ENCODE results near the gene SYT17. TPM values are rescaled to one million over a fixed set of nuclear protein-coding genes. Genes with fewer than 3 reads are reported as not detected.

Gene SYT17
- total RNA-seq, 1 donor from 2014 or later = 13.3 TPM

DNA sequence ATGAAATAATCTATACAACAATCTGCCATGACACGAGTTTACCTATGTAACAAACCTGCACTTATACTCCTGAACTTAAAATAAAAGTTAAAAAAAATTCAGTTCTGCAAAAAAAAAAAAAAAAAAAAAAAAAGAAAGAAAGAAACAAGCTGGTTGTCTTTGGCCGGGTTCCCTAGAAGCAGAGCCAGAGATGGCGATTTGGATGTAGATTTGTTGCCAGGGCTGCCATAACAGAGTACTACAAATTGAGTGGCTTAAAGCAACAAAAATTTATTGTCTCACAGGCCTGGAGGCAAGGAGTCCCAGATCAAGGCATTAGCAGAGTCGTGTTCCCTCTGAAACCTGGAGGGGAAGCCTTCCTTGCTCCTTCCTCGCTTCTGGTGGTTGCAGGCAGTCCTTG, 20.4 kb downstream of the SYT17 start:
- H3K9me3 ChIP-seq = no peaks in the 10 kb centered on the region
- H3K36me3 ChIP-seq = no peaks in the 10 kb centered on the region
- DNase-seq (ENCODE audit: extremely low spot score in 2 of 2) = no peak
- intact Hi-C loops (cut with DNase I) = loop anchor here (10.0 kb wide), 1 partner anchor 104 kb away; no protein-coding TSS in a partner anchor
- H3K4me3 ChIP-seq = no peak overlapping the region
- H3K27me3 ChIP-seq = no peaks in the 10 kb centered on the region
- H3K27ac ChIP-seq = no peak overlapping the region
- no peaks in the 10 kb centered on the region for H3K4me1 ChIP-seq
- TF ChIP-seq, protein P1, sequence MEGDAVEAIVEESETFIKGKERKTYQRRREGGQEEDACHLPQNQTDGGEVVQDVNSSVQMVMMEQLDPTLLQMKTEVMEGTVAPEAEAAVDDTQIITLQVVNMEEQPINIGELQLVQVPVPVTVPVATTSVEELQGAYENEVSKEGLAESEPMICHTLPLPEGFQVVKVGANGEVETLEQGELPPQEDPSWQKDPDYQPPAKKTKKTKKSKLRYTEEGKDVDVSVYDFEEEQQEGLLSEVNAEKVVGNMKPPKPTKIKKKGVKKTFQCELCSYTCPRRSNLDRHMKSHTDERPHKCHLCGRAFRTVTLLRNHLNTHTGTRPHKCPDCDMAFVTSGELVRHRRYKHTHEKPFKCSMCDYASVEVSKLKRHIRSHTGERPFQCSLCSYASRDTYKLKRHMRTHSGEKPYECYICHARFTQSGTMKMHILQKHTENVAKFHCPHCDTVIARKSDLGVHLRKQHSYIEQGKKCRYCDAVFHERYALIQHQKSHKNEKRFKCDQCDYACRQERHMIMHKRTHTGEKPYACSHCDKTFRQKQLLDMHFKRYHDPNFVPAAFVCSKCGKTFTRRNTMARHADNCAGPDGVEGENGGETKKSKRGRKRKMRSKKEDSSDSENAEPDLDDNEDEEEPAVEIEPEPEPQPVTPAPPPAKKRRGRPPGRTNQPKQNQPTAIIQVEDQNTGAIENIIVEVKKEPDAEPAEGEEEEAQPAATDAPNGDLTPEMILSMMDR (IDR thresholded peaks at IDR 0.05) = no peak
- TF ChIP-seq POLR2AphosphoS5 (IDR thresholded peaks at IDR 0.05; ENCODE audit: insufficient read depth in 1 of 2, low read depth in 1 of 2) (no peak), POLR2A (IDR thresholded peaks at IDR 0.05) (no peak)

DNA sequence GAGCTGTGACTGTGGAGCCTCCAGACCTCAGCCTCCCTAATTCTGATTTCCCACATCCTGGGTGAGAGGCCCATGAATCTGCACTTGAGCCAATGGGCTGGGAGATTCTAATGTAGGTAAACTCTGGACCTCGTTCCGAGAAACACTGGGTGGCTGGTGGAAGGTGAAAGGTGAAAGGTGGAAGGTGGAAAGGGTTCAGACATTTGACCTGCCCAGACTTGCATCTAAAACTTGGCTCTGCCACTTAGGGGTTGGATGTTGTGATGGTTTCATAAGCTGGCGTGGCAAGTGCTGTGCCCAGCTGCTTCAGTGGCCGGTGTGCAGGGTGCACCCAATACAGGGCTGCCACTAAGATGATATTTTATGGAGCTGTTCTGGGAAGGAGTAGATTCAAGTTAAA, 24.8 kb downstream of the SYT17 start:
- TF ChIP-seq POLR2A (IDR thresholded peaks at IDR 0.05) = no peak
- no peak for TF ChIP-seq POLR2AphosphoS5 (IDR thresholded peaks at IDR 0.05; ENCODE audit: insufficient read depth in 1 of 2, low read depth in 1 of 2)
- TF ChIP-seq, protein P1 (IDR thresholded peaks at IDR 0.05) = no peak
- H3K4me3 ChIP-seq = no peak overlapping the region
- no peak for DNase-seq (ENCODE audit: extremely low spot score in 2 of 2)
- no peaks in the 10 kb centered on the region for H3K9me3 ChIP-seq
- H3K27ac ChIP-seq = no peak overlapping the region
- H3K27me3 ChIP-seq = no peaks in the 10 kb centered on the region
- H3K36me3 ChIP-seq = no peaks in the 10 kb centered on the region
- intact Hi-C loops (cut with DNase I) = no loop called here
- H3K4me1 ChIP-seq = no peaks in the 10 kb centered on the region

DNA sequence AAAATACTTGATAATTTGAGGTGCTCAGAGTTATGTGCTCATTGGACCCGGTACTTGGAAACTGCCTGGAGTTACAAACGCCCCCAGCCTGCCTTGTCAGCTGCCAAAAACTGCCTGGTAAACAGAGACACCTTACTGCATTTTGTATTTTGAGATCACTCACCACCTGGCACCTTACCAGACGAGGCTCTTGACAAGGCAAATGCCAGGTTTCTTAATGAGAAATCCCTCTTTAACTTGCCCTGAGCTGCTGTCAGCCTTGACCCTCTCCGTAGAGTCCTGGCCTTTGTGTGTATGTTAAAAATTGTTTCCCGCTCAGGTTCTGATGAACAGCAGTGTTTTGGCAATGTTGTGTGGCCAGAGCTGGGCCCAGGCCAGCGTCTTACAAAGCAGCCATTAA, 28.8 kb downstream of the SYT17 start:
- H3K27ac ChIP-seq = no peak overlapping the region
- H3K27me3 ChIP-seq = no peaks in the 10 kb centered on the region
- H3K9me3 ChIP-seq = no peaks in the 10 kb centered on the region
- TF ChIP-seq, protein P1 (IDR thresholded peaks at IDR 0.05) = no peak
- TF ChIP-seq POLR2A (IDR thresholded peaks at IDR 0.05) = no peak
- TF ChIP-seq POLR2AphosphoS5 (IDR thresholded peaks at IDR 0.05; ENCODE audit: insufficient read depth in 1 of 2, low read depth in 1 of 2) = no peak
- H3K4me1 ChIP-seq = no peaks in the 10 kb centered on the region
- DNase-seq (ENCODE audit: extremely low spot score in 2 of 2) = no peak
- no peak overlapping the region for H3K4me3 ChIP-seq
- no peaks in the 10 kb centered on the region for H3K36me3 ChIP-seq
- intact Hi-C loops (cut with DNase I) = no loop called here

DNA sequence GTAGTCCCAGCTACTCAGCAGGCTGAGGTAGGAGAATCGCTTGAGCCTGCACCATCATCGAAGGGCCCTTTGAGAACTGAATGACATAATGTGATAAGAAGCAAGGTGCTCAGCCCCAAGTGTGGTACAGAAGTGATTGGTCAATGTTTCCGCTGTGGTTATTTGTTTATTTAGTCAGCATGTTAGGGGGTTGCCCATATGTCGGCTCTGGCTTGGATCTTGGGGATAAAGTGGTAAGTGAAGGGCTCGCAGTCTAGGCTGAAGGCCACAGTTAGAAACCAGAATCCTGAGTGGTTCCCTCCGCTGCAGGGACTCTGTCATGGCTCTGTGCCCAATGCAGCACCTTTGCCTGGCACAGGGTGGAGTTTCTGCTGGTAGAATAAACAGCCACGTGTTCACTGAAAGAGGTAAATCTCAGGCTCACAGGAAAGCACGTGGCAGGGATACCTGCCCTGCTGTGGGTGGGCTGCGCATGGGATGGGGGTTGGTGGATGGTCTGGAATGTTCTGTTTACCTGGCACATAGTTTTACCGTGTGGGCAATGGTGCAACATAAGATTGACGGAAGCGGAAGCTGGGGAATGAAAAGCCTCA, 35.4 kb downstream of the SYT17 start:
- no peak overlapping the region for H3K4me3 ChIP-seq
- TF ChIP-seq POLR2A (IDR thresholded peaks at IDR 0.05) (no peak), POLR2AphosphoS5 (IDR thresholded peaks at IDR 0.05; ENCODE audit: insufficient read depth in 1 of 2, low read depth in 1 of 2) (no peak)
- TF ChIP-seq, protein P1 (IDR thresholded peaks at IDR 0.05) = no peak
- no peaks in the 10 kb centered on the region for H3K4me1 ChIP-seq
- H3K27me3 ChIP-seq = no peaks in the 10 kb centered on the region
- no peaks in the 10 kb centered on the region for H3K9me3 ChIP-seq
- intact Hi-C loops (cut with DNase I) = no loop called here
- H3K27ac ChIP-seq = no peak overlapping the region
- H3K36me3 ChIP-seq = no peaks in the 10 kb centered on the region
- DNase-seq (ENCODE audit: extremely low spot score in 2 of 2) = no peak

DNA sequence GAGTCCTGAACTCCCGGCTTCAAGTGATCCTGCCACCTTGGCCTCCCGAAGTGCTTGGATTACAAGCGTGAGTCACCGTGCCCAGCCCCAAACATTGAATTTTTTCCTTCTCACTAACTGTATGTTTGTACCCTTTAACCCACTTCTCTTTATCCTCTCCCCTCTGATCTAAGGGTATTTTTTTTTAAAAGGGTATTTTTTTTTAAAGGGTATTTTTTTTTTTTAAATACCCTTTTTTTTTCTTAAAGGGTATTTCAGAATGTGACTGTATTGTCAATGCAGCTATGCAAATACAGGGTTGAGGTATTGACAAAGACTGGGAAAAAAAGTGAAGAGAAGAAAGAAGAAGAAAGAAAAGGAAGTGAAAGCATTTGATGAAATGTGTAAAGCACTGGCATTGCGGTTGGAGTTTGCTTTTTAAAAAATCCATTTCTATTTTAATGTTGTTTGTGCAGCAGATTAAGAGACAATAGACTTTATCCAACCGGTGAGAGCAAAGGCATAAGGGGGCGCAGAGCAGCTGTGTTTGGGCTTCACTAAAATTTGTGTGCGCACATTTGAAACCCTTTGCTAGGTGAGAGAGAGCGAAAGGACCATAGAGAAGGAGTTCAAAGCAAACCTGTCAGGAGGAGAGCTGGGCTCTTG, 42.4 kb downstream of the SYT17 start:
- Histone ChIP-seq H3K27ac (no peak overlapping the region), H3K36me3 (no peaks in the 10 kb centered on the region), H3K4me3 (no peak overlapping the region), H3K27me3 (no peaks in the 10 kb centered on the region), H3K9me3 (no peaks in the 10 kb centered on the region), H3K4me1 (no peaks in the 10 kb centered on the region)
- intact Hi-C loops (cut with DNase I) = no loop called here
- DNase-seq (ENCODE audit: extremely low spot score in 2 of 2) = no peak
- no peak for TF ChIP-seq POLR2A (IDR thresholded peaks at IDR 0.05)
- TF ChIP-seq, protein P1 (IDR thresholded peaks at IDR 0.05) = no peak
- TF ChIP-seq POLR2AphosphoS5 (IDR thresholded peaks at IDR 0.05; ENCODE audit: insufficient read depth in 1 of 2, low read depth in 1 of 2) = no peak

All from vagina (tissue), 2 donors.